ENCODE measurements around the gene GPR179.

Gene GPR179

GRCh38 chr17:38343608-38344419, at the start of gene GPR179:
Gene GPR179, minus strand, starts transcription at chr17:38343956. Its CDS starts 167 bp downstream, at chr17:38343789.
- no peak for DNase-seq

GRCh38 chr17:38379448-38379847, 35.7 kb upstream of the GPR179 start:
- no peak for DNase-seq

GRCh38 chr17:38369124-38369886, 25.5 kb upstream of the GPR179 start:
- no peak for DNase-seq

GRCh38 chr17:38364741-38365140, 21.0 kb upstream of the GPR179 start:
- DNase-seq: no peak

- DNase-seq: no peak
Observed at GRCh38 chr17:38363016-38363415, 19.3 kb upstream of the GPR179 start.

GRCh38 chr17:38361694-38362465, 18.1 kb upstream of the GPR179 start:
- DNase-seq: no peak

GRCh38 chr17:38358586-38359513, 15.1 kb upstream of the GPR179 start:
- DNase-seq: no peak

- DNase-seq: no peak
Observed at GRCh38 chr17:38357486-38358123, 13.8 kb upstream of the GPR179 start.

GRCh38 chr17:38355251-38355650, 11.5 kb upstream of the GPR179 start:
- no peak for DNase-seq

GRCh38 chr17:38354466-38354865, 10.7 kb upstream of the GPR179 start:
- DNase-seq: no peak

GRCh38 chr17:38353668-38354067, 9.9 kb upstream of the GPR179 start:
- DNase-seq: no peak

GRCh38 chr17:38353086-38353604, 9.4 kb upstream of the GPR179 start:
- DNase-seq: no peak

GRCh38 chr17:38352245-38353085, 8.7 kb upstream of the GPR179 start:
- DNase-seq: no peak

- DNase-seq: peak; percentile 70
Observed at GRCh38 chr17:38351412-38352222, 7.9 kb upstream of the GPR179 start, which contains the start of gene SOCS7. Gene SOCS7, plus strand, starts transcription at chr17:38351844. Its CDS starts 209 bp downstream, at chr17:38352053.

- no peak for DNase-seq
Observed at GRCh38 chr17:38350035-38350434, 6.3 kb upstream of the GPR179 start.

GRCh38 chr17:38349097-38349730, 5.5 kb upstream of the GPR179 start:
- peak; percentile 22 for DNase-seq

- DNase-seq: no peak
Observed at GRCh38 chr17:38345743-38346142, 2.0 kb upstream of the GPR179 start.

- DNase-seq: no peak
Observed at GRCh38 chr17:38344420-38344745, 627 bp upstream of the GPR179 start.
